Measurements from ENCODE around the gene CES2.

Gene CES2

GRCh38 chr16:66920299-66920590 is 15.1 kb upstream of the CES2 start:
- no peak for DNase-seq (ENCODE audit: extremely low spot score)
- CTCF ChIA-PET, result interaction anchor here (0.9 to 4.3 kb wide), 7 partner anchors 7 to 52 kb away, joined by 3 to 28 read pairs (median 6); no protein-coding TSS in a partner anchor
- no peak for TF ChIP-seq CTCF (IDR thresholded peaks at IDR 0.05; ENCODE audit: control extremely low read depth, extremely low read depth, low read depth, missing control alignments)
- POLR2A ChIA-PET, result no interaction called here

- ChIA-PET CTCF (interaction anchor here (0.9 to 2.9 kb wide), 5 partner anchors 11 to 29 kb away, joined by 3 to 9 read pairs (median 6); no protein-coding TSS in a partner anchor), POLR2A (no interaction called here)
- no peak for DNase-seq (ENCODE audit: extremely low spot score)
- no peak for TF ChIP-seq CTCF (IDR thresholded peaks at IDR 0.05; ENCODE audit: control extremely low read depth, extremely low read depth, low read depth, missing control alignments)
Observed at GRCh38 chr16:66920924-66921680, 14.2 kb upstream of the CES2 start.

GRCh38 chr16:66921729-66922450 is 13.4 kb upstream of the CES2 start:
- DNase-seq (ENCODE audit: extremely low spot score), result no peak
- no peak for TF ChIP-seq CTCF (IDR thresholded peaks at IDR 0.05; ENCODE audit: control extremely low read depth, extremely low read depth, low read depth, missing control alignments)
- ChIA-PET CTCF (interaction anchor here (1.0 to 2.9 kb wide), 3 partner anchors 11 to 26 kb away, joined by 3 to 8 read pairs (median 6); no protein-coding TSS in a partner anchor), POLR2A (no interaction called here)

- no peak for TF ChIP-seq CTCF (IDR thresholded peaks at IDR 0.05; ENCODE audit: control extremely low read depth, extremely low read depth, low read depth, missing control alignments)
- POLR2A ChIA-PET, result no interaction called here
- CTCF ChIA-PET, result interaction anchor here (1.4 to 6.0 kb wide), 3 partner anchors 13 to 28 kb away, joined by 3 to 115 read pairs (median 8); no protein-coding TSS in a partner anchor
- no peak for DNase-seq (ENCODE audit: extremely low spot score)
Observed at GRCh38 chr16:66923247-66923731, 12.0 kb upstream of the CES2 start.

GRCh38 chr16:66923866-66924265 is 11.4 kb upstream of the CES2 start:
- ChIA-PET POLR2A (no interaction called here), CTCF (interaction anchor here (1.4 to 6.0 kb wide), 2 partner anchors 13 to 28 kb away, joined by 3 to 115 read pairs; no protein-coding TSS in a partner anchor)
- no peak for TF ChIP-seq CTCF (IDR thresholded peaks at IDR 0.05; ENCODE audit: control extremely low read depth, extremely low read depth, low read depth, missing control alignments)
- no peak for DNase-seq (ENCODE audit: extremely low spot score)

- DNase-seq (ENCODE audit: extremely low spot score), result peak; percentile 83
- ChIA-PET POLR2A (no interaction called here), CTCF (interaction anchor here (0.6 to 6.0 kb wide), 6 partner anchors 11 to 44 kb away, joined by 3 to 115 read pairs (median 3); partner anchors contain the start of gene PDP2)
- peak; percentile 60 for TF ChIP-seq CTCF (IDR thresholded peaks at IDR 0.05; ENCODE audit: control extremely low read depth, extremely low read depth, low read depth, missing control alignments)
Observed at GRCh38 chr16:66924527-66925321, 10.6 kb upstream of the CES2 start.
